NCI-H2196 treated with DMSO at 0.1 percent for 48 hours (cell line): ENCODE results near the gene S100A16.

Experiments
- DNase-seq: peaks from one replicate; lab custom pipeline; 2025; ENCODE audit not compliant: unreplicated experiment; lab: John Stamatoyannopoulos, UW

Gene S100A16

GRCh38 chr1:153638261-153638660 lies 25.3 kb upstream of the S100A16 start:
- no peak for DNase-seq

- DNase-seq = no peak
These were observed 23.4 kb upstream of the S100A16 start for GRCh38 chr1:153636312-153636711.

- DNase-seq = no peak
These were observed 22.9 kb upstream of the S100A16 start for GRCh38 chr1:153635872-153636271.

- DNase-seq = peak; percentile 86
These were observed 21.1 kb upstream of the S100A16 start, which contains the start of gene CHTOP for GRCh38 chr1:153633754-153634665. Gene CHTOP (plus strand): TSS chr1:153634066. CDS start chr1:153636589, 2,523 bp downstream.

- peak; percentile 45 for DNase-seq
These were observed 20.3 kb upstream of the S100A16 start for GRCh38 chr1:153633161-153633753.

- DNase-seq = no peak
These were observed 18.4 kb upstream of the S100A16 start for GRCh38 chr1:153631047-153632022.

GRCh38 chr1:153630384-153630783 lies 17.4 kb upstream of the S100A16 start:
- DNase-seq = no peak

GRCh38 chr1:153629971-153630370 lies 17.0 kb upstream of the S100A16 start:
- DNase-seq = no peak

GRCh38 chr1:153629343-153629665 lies 16.4 kb upstream of the S100A16 start:
- no peak for DNase-seq

GRCh38 chr1:153628638-153629342 lies 15.9 kb upstream of the S100A16 start:
- no peak for DNase-seq

GRCh38 chr1:153627715-153628626 lies 15.0 kb upstream of the S100A16 start, which contains the start of gene S100A1:
Gene S100A1 (plus strand): TSS chr1:153628434. CDS start chr1:153630522, 2,088 bp downstream.
- DNase-seq = no peak

GRCh38 chr1:153626904-153627714 lies 14.2 kb upstream of the S100A16 start, which contains the start of gene S100A13:
Gene S100A13 (minus strand): TSS chr1:153627505. CDS start chr1:153626472, 1,033 bp downstream.
- peak; percentile 75 for DNase-seq

GRCh38 chr1:153626477-153626903 lies 13.6 kb upstream of the S100A16 start:
- no peak for DNase-seq

GRCh38 chr1:153624965-153625611 lies 12.2 kb upstream of the S100A16 start:
- no peak for DNase-seq

- no peak for DNase-seq
These were observed 10.2 kb upstream of the S100A16 start for GRCh38 chr1:153623101-153623500.

GRCh38 chr1:153619171-153619570 lies 6.2 kb upstream of the S100A16 start:
- DNase-seq = no peak

GRCh38 chr1:153617663-153618062 lies 4.7 kb upstream of the S100A16 start:
- DNase-seq = no peak

GRCh38 chr1:153616917-153617311 lies 4.0 kb upstream of the S100A16 start:
- DNase-seq = no peak
